HG02970 (cell line): ENCODE measurements around the gene AKR1D1.

Experiments
- ATAC-seq: cut with Tn5 transposase; IDR thresholded peaks from one replicate; pipeline ENCODE4 v1.9.1; 2021; ENCODE audit warnings: mild to moderate bottlenecking, moderate library complexity, moderate number of reproducible peaks; ENCODE audit not compliant: unreplicated experiment, low FRiP score

Gene AKR1D1

GRCh38 chr7:138158739-138159528, 82.7 kb downstream of the AKR1D1 start:
- ATAC-seq = no peak

- peak; percentile 98 for ATAC-seq
Measured at GRCh38 chr7:138161600-138162081, 85.4 kb downstream of the AKR1D1 start.

- no peak for ATAC-seq
Measured at GRCh38 chr7:138162236-138162635, 86.0 kb downstream of the AKR1D1 start.

GRCh38 chr7:138163800-138164199, 87.5 kb downstream of the AKR1D1 start:
- ATAC-seq = no peak

GRCh38 chr7:138164804-138165203, 88.5 kb downstream of the AKR1D1 start:
- no peak for ATAC-seq

GRCh38 chr7:138166681-138167080, 90.4 kb downstream of the AKR1D1 start:
- no peak for ATAC-seq

- ATAC-seq = no peak
Measured at GRCh38 chr7:138167222-138167621, 91.0 kb downstream of the AKR1D1 start.

- ATAC-seq = no peak
Measured at GRCh38 chr7:138167869-138168296, 91.6 kb downstream of the AKR1D1 start.
